Loucy (cell line): ENCODE results near the gene ZNF593OS.

ENCODE experiments used
- H2AFZ ChIP-seq: fragments of 200-600 bp; sonication (generic); 2 replicates; pipeline ENCODE4 v1.6.0; 2016; ENCODE audit warnings: antibody characterized with exemption, mild to moderate bottlenecking, low read length, moderate library complexity
- H3F3A ChIP-seq: fragments of 200-600 bp; 2 replicates; pipeline ENCODE4 v1.6.0; 2016; ENCODE audit warnings: antibody characterized with exemption, low read depth, mild to moderate bottlenecking
- H3K27me3 ChIP-seq: fragments of 200-600 bp; sonication (generic); 2 replicates; pipeline ENCODE4 v1.6.1; 2014; ENCODE audit warnings: low read length, mild to moderate bottlenecking; ENCODE audit not compliant: insufficient read depth, poor library complexity, severe bottlenecking
- H3K36me3 ChIP-seq: fragments of 200-600 bp; sonication (generic); 2 replicates; pipeline ENCODE4 v1.6.1; 2016; ENCODE audit warnings: low read length; ENCODE audit not compliant: insufficient read depth
- H3K4me1 ChIP-seq: fragments of 200-600 bp; sonication (generic); 2 replicates; pipeline ENCODE4 v1.5.1; 2014; ENCODE audit warnings: low read length, mild to moderate bottlenecking; ENCODE audit not compliant: insufficient read depth, poor library complexity, severe bottlenecking
- H3K4me2 ChIP-seq: fragments of 200-600 bp; sonication (generic); 2 replicates; pipeline ENCODE4 v1.6.0; 2014; ENCODE audit warnings: antibody characterized with exemption, low read length, low read depth, mild to moderate bottlenecking; ENCODE audit not compliant: poor library complexity, severe bottlenecking
- H3K4me3 ChIP-seq: fragments of 200-600 bp; sonication (generic); 2 replicates; pipeline ENCODE4 v1.5.1; 2014; ENCODE audit warnings: low read length, mild to moderate bottlenecking, mixed read lengths; ENCODE audit not compliant: poor library complexity, severe bottlenecking
- H3K79me2 ChIP-seq: fragments of 200-600 bp; sonication (generic); 2 replicates; pipeline ENCODE4 v1.6.1; 2014; ENCODE audit warnings: low read length; ENCODE audit not compliant: insufficient read depth
- H3K9ac ChIP-seq: fragments of 200-600 bp; sonication (generic); 2 replicates; pipeline ENCODE4 v1.6.0; 2014; ENCODE audit warnings: mild to moderate bottlenecking, low read depth, low read length, moderate library complexity; ENCODE audit not compliant: poor library complexity, severe bottlenecking
- H3K9me2 ChIP-seq: fragments of 200-600 bp; sonication (generic); replicated peaks from 2 replicates; pipeline ENCODE4 v1.6.1; 2016; ENCODE audit warnings: low read depth, low read length, mixed read lengths
- H3K9me3 ChIP-seq: fragments of 200-600 bp; sonication (generic); 2 replicates; pipeline ENCODE4 v1.6.1; 2014; ENCODE audit warnings: mild to moderate bottlenecking, antibody characterized with exemption, low read length, low read depth; ENCODE audit not compliant: insufficient read depth
- H4K20me1 ChIP-seq: fragments of 200-600 bp; sonication (generic); 2 replicates; pipeline ENCODE4 v1.6.0; 2014; ENCODE audit warnings: antibody characterized with exemption, low read length, mild to moderate bottlenecking; ENCODE audit not compliant: insufficient read depth, poor library complexity, severe bottlenecking
- CTCF ChIP-seq: fragments of 200-600 bp; sonication (generic); conservative IDR thresholded peaks from 2 replicates; pipeline ENCODE4 v1.5.1; 2014; ENCODE audit warnings: mild to moderate bottlenecking, antibody characterized with exemption, low read length
- EZH2phosphoT487 ChIP-seq: fragments of 200-600 bp; IDR thresholded peaks from 2 replicates; pipeline ENCODE4 v1.6.1; 2018; ENCODE audit warnings: antibody characterized with exemption, mild to moderate bottlenecking, moderate library complexity, borderline replicate concordance

Gene ZNF593OS

GRCh38 chr1:26119892-26120608 lies 51.6 kb downstream of the ZNF593OS start:
- no peak overlapping the region for H3K9ac ChIP-seq
- H3K9me2 ChIP-seq = no peaks in the 10 kb centered on the region
- peaks cover 58% of the 10 kb centered on the region for H3K4me1 ChIP-seq
- peaks cover 26% of the 10 kb centered on the region; the same call in 1 of the 2 replicates for H3K36me3 ChIP-seq
- H2AFZ ChIP-seq = no peak overlapping the region
- no peaks in the 10 kb centered on the region for H4K20me1 ChIP-seq
- no peaks in the 10 kb centered on the region for H3K9me3 ChIP-seq
- no peaks in the 10 kb centered on the region for H3K27me3 ChIP-seq
- peak overlapping the region; percentile 51 for H3K4me2 ChIP-seq
- no peak overlapping the region for H3K4me3 ChIP-seq
- TF ChIP-seq EZH2phosphoT487 = no peak
- no peak for TF ChIP-seq CTCF
- peaks cover 19% of the 10 kb centered on the region; the same call in 1 of the 2 replicates for H3F3A ChIP-seq
- H3K79me2 ChIP-seq = peaks cover 70% of the 10 kb centered on the region
